Measurements from ENCODE around the gene RAD17. TPM values are rescaled to one million over a fixed set of nuclear protein-coding genes. Genes with fewer than 3 reads are reported as not detected.
"Not testable (repeated sequence)": the region's sequence is repeated elsewhere in the genome, so short reads cannot be mapped to it uniquely, and the experiment has no call there.

Gene RAD17
- total RNA-seq: 22.4 and 25.0 TPM in 2 replicates

- intact Hi-C loops (cut with micrococcal nuclease): loop anchor here (1.0 kb wide), 6 partner anchors 37 to 276 kb away; partner anchors contain the start of genes CCDC125, CCNB1, CDK7 and CENPH
These were observed at the start of gene RAD17, which contains the start of the genes AK6 and TAF9 for GRCh38 chr5:69369340-69370121. Gene RAD17, plus strand, starts transcription at chr5:69369818. Its CDS starts 2,391 bp downstream, at chr5:69372209. Gene AK6, minus strand, starts transcription at chr5:69369520. Its CDS starts 30 bp downstream, at chr5:69369490. Gene TAF9, minus strand, starts transcription at chr5:69369520. Its CDS starts 3,783 bp downstream, at chr5:69365737.

GRCh38 chr5:69326365-69326764 lies 43.3 kb upstream of the RAD17 start:
- intact Hi-C loops (cut with micrococcal nuclease): no loop called here

- intact Hi-C loops (cut with micrococcal nuclease): loop anchor here (5.0 kb wide), 1 partner anchor 143 kb away; the partner anchor contains the start of gene CENPH
These were observed 39.6 kb upstream of the RAD17 start for GRCh38 chr5:69329905-69330489.

GRCh38 chr5:69331528-69332445 lies 37.8 kb upstream of the RAD17 start:
- intact Hi-C loops (cut with micrococcal nuclease): loop anchor here (1.0 to 5.0 kb wide), 2 partner anchors 38 to 144 kb away; partner anchors contain the start of genes AK6, CENPH, RAD17 and TAF9

GRCh38 chr5:69333668-69334315 lies 35.8 kb upstream of the RAD17 start:
- intact Hi-C loops (cut with micrococcal nuclease): loop anchor here (1.0 to 5.0 kb wide), 5 partner anchors 99 to 291 kb away; partner anchors contain the start of genes CCNB1, CDK7 and CENPH

- intact Hi-C loops (cut with micrococcal nuclease): loop anchor here (1.0 to 5.0 kb wide), 5 partner anchors 101 to 293 kb away; partner anchors contain the start of genes CCNB1, CDK7 and CENPH
These were observed 34.8 kb upstream of the RAD17 start for GRCh38 chr5:69334793-69335268.

- intact Hi-C loops (cut with micrococcal nuclease): no loop called here
These were observed 34.2 kb upstream of the RAD17 start for GRCh38 chr5:69335341-69335935.

GRCh38 chr5:69341520-69342161 lies 28.0 kb upstream of the RAD17 start:
- intact Hi-C loops (cut with micrococcal nuclease): no loop called here

GRCh38 chr5:69343083-69343482 lies 26.5 kb upstream of the RAD17 start:
- intact Hi-C loops (cut with micrococcal nuclease): no loop called here

- intact Hi-C loops (cut with micrococcal nuclease): no loop called here
These were observed 19.0 kb upstream of the RAD17 start for GRCh38 chr5:69350664-69351063.

GRCh38 chr5:69359699-69360098 lies 9.9 kb upstream of the RAD17 start:
- intact Hi-C loops (cut with micrococcal nuclease): no loop called here

- intact Hi-C loops (cut with micrococcal nuclease): no loop called here
These were observed 9.2 kb upstream of the RAD17 start for GRCh38 chr5:69360442-69360841.

GRCh38 chr5:69364414-69364813 lies 5.2 kb upstream of the RAD17 start:
- intact Hi-C loops (cut with micrococcal nuclease): no loop called here

GRCh38 chr5:69364850-69365249 lies 4.8 kb upstream of the RAD17 start:
- intact Hi-C loops (cut with micrococcal nuclease): no loop called here

GRCh38 chr5:69367697-69368279 lies 1.8 kb upstream of the RAD17 start:
- intact Hi-C loops (cut with micrococcal nuclease): no loop called here

GRCh38 chr5:69368458-69369339 lies 919 bp upstream of the RAD17 start:
- intact Hi-C loops (cut with micrococcal nuclease): loop anchor here (1.0 kb wide), 6 partner anchors 36 to 275 kb away; partner anchors contain the start of genes CCDC125, CCNB1, CDK7 and CENPH

- intact Hi-C loops (cut with micrococcal nuclease): not testable (repeated sequence)
These were observed 717 bp downstream of the RAD17 start for GRCh38 chr5:69370335-69370734.

GRCh38 chr5:69372394-69372793 lies 2.8 kb downstream of the RAD17 start:
- intact Hi-C loops (cut with micrococcal nuclease): no loop called here
